OCI-LY7 (cell line): ENCODE results near the gene CA11.

Source experiments
- EZH2phosphoT487 ChIP-seq: fragments of 200-600 bp; sonication (generic); IDR thresholded peaks from 2 replicates; pipeline ENCODE4 v1.6.1; 2018; ENCODE audit warnings: low read depth, borderline replicate concordance, mild to moderate bottlenecking, mixed run types, antibody characterized with exemption, low read length, moderate library complexity, mixed read lengths
- TF ChIP-seq, protein P1 (sequence below): fragments of 200-600 bp; sonication (generic); conservative IDR thresholded peaks from 2 replicates; pipeline ENCODE4 v1.5.1; 2014; ENCODE audit warnings: mild to moderate bottlenecking, antibody characterized with exemption, low read length, moderate library complexity, mixed read lengths

DNA sequence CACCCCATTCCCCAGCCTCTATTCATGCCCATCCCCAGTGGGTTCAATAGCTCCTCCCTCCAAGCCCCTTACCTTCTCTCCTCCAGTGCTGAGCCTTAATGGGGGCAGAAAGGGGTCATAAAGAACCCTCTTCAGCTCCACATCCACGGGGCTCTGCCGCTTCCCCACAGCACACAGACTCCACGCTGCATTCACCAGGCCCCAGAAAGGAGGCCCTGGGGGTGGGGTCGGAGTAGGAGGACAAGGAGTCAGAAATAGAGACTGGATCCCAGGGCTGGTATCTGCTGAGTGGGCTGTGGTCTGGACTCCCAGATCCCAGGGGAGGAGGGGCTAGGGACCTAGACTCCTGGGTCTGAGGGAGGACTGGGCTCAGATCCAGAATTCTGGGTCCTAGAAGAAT lies 1.6 kb downstream of the CA11 start:
- no peak for TF ChIP-seq EZH2phosphoT487
- TF ChIP-seq, protein P1, sequence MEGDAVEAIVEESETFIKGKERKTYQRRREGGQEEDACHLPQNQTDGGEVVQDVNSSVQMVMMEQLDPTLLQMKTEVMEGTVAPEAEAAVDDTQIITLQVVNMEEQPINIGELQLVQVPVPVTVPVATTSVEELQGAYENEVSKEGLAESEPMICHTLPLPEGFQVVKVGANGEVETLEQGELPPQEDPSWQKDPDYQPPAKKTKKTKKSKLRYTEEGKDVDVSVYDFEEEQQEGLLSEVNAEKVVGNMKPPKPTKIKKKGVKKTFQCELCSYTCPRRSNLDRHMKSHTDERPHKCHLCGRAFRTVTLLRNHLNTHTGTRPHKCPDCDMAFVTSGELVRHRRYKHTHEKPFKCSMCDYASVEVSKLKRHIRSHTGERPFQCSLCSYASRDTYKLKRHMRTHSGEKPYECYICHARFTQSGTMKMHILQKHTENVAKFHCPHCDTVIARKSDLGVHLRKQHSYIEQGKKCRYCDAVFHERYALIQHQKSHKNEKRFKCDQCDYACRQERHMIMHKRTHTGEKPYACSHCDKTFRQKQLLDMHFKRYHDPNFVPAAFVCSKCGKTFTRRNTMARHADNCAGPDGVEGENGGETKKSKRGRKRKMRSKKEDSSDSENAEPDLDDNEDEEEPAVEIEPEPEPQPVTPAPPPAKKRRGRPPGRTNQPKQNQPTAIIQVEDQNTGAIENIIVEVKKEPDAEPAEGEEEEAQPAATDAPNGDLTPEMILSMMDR: no peak
